ENCODE data around the gene SLC4A4.

Gene SLC4A4

GRCh38 chr4:71602289-71602900 lies 263.6 kb downstream of the SLC4A4 start:
- Histone ChIP-seq H3K27me3 (ENCODE audit: low read depth) (peaks cover 2% of the 10 kb centered on the region; the same call in 1 of the 2 replicates), H3K4me1 (no peaks in the 10 kb centered on the region), H3K36me3 (replicated peaks) (no peaks in the 10 kb centered on the region), H3K4me3 (no peak overlapping the region), H3K9me3 (no peaks in the 10 kb centered on the region)
- no peak for DNase-seq (ENCODE audit: low spot score in 2 of 2)
- in situ Hi-C loops (cut with MboI; ENCODE audit: low sequenced_read_pairs), result no loop called here

DNA sequence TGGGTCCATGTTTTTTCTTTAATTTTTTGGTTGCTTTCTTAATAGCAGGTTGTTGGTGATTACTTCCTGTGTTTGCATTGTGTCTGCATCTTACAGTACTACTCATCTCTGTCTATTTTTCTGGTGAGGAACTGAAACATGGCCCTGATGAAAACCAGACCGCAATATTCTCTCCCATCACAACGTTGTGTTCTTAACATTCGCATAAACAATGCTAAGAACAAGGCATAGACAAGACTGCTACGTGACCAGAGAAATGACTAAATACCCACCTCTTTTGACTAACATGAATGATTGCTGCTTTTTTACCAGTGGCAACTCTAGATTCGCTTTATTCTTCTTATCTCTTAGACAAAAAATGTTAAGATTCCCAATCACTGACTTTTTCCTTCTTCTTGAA lies 266.0 kb downstream of the SLC4A4 start:
- Histone ChIP-seq H3K9me3 (no peaks in the 10 kb centered on the region), H3K4me3 (no peak overlapping the region), H3K27me3 (ENCODE audit: low read depth) (no peaks in the 10 kb centered on the region), H3K36me3 (replicated peaks) (no peaks in the 10 kb centered on the region), H3K4me1 (no peaks in the 10 kb centered on the region)
- DNase-seq (ENCODE audit: low spot score in 2 of 2), result no peak
- in situ Hi-C loops (cut with MboI; ENCODE audit: low sequenced_read_pairs), result no loop called here

DNA sequence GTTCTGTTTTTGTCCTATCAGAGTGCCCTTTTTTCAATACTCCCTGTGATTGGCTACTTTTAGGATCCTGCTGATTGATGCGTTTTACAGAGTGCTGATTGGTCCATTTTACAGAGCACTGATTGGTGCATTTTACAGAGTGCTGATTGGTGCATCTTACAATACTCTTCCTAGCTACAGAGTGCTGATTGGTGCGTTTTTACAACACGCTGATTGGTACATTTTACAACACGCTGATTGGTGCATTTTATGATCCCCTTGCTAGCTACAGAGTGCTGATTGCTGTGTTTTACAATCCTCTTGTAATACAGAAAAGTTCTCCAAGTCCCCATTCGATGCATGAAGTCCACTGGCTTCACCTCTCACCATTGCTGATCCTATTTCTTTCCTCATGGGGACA lies 268.3 kb downstream of the SLC4A4 start:
- no peaks in the 10 kb centered on the region for H3K27me3 ChIP-seq (ENCODE audit: low read depth)
- H3K36me3 ChIP-seq (replicated peaks), result no peaks in the 10 kb centered on the region
- no peaks in the 10 kb centered on the region for H3K4me1 ChIP-seq
- DNase-seq (ENCODE audit: low spot score in 2 of 2), result no peak
- H3K9me3 ChIP-seq, result no peaks in the 10 kb centered on the region
- in situ Hi-C loops (cut with MboI; ENCODE audit: low sequenced_read_pairs), result no loop called here
- H3K4me3 ChIP-seq, result no peak overlapping the region

GRCh38 chr4:71607780-71608677 lies 269.2 kb downstream of the SLC4A4 start:
- no peaks in the 10 kb centered on the region for H3K4me1 ChIP-seq
- no peak for DNase-seq (ENCODE audit: low spot score in 2 of 2)
- no peaks in the 10 kb centered on the region for H3K36me3 ChIP-seq (replicated peaks)
- H3K4me3 ChIP-seq, result no peak overlapping the region
- in situ Hi-C loops (cut with MboI; ENCODE audit: low sequenced_read_pairs), result no loop called here
- no peaks in the 10 kb centered on the region for H3K27me3 ChIP-seq (ENCODE audit: low read depth)
- H3K9me3 ChIP-seq, result no peaks in the 10 kb centered on the region

- H3K9me3 ChIP-seq, result no peaks in the 10 kb centered on the region
- H3K27me3 ChIP-seq (ENCODE audit: low read depth), result no peaks in the 10 kb centered on the region
- in situ Hi-C loops (cut with MboI; ENCODE audit: low sequenced_read_pairs), result no loop called here
- H3K36me3 ChIP-seq (replicated peaks), result no peaks in the 10 kb centered on the region
- no peaks in the 10 kb centered on the region for H3K4me1 ChIP-seq
- no peak overlapping the region for H3K4me3 ChIP-seq
- no peak for DNase-seq (ENCODE audit: low spot score in 2 of 2)
These were observed 269.9 kb downstream of the SLC4A4 start for GRCh38 chr4:71608678-71609071.

- in situ Hi-C loops (cut with MboI; ENCODE audit: low sequenced_read_pairs), result no loop called here
- no peak for DNase-seq (ENCODE audit: low spot score in 2 of 2)
- Histone ChIP-seq H3K4me3 (no peak overlapping the region), H3K36me3 (replicated peaks) (no peaks in the 10 kb centered on the region), H3K27me3 (ENCODE audit: low read depth) (no peaks in the 10 kb centered on the region), H3K9me3 (no peaks in the 10 kb centered on the region), H3K4me1 (no peaks in the 10 kb centered on the region)
These were observed 270.3 kb downstream of the SLC4A4 start for GRCh38 chr4:71609167-71609566.

GRCh38 chr4:71609651-71610050 lies 270.8 kb downstream of the SLC4A4 start:
- H3K4me1 ChIP-seq, result no peaks in the 10 kb centered on the region
- no peaks in the 10 kb centered on the region for H3K27me3 ChIP-seq (ENCODE audit: low read depth)
- no peak for DNase-seq (ENCODE audit: low spot score in 2 of 2)
- in situ Hi-C loops (cut with MboI; ENCODE audit: low sequenced_read_pairs), result no loop called here
- no peak overlapping the region for H3K4me3 ChIP-seq
- H3K9me3 ChIP-seq, result no peaks in the 10 kb centered on the region
- H3K36me3 ChIP-seq (replicated peaks), result no peaks in the 10 kb centered on the region

- Histone ChIP-seq H3K36me3 (replicated peaks) (no peaks in the 10 kb centered on the region), H3K4me1 (no peaks in the 10 kb centered on the region), H3K27me3 (ENCODE audit: low read depth) (no peaks in the 10 kb centered on the region), H3K4me3 (no peak overlapping the region), H3K9me3 (no peaks in the 10 kb centered on the region)
- in situ Hi-C loops (cut with MboI; ENCODE audit: low sequenced_read_pairs), result no loop called here
- DNase-seq (ENCODE audit: low spot score in 2 of 2), result no peak
These were observed 275.8 kb downstream of the SLC4A4 start for GRCh38 chr4:71614621-71615020.

GRCh38 chr4:71616168-71616811 lies 277.5 kb downstream of the SLC4A4 start:
- no peaks in the 10 kb centered on the region for H3K9me3 ChIP-seq
- in situ Hi-C loops (cut with MboI; ENCODE audit: low sequenced_read_pairs), result no loop called here
- H3K36me3 ChIP-seq (replicated peaks), result no peaks in the 10 kb centered on the region
- no peak for DNase-seq (ENCODE audit: low spot score in 2 of 2)
- no peaks in the 10 kb centered on the region for H3K27me3 ChIP-seq (ENCODE audit: low read depth)
- no peaks in the 10 kb centered on the region for H3K4me1 ChIP-seq
- no peak overlapping the region for H3K4me3 ChIP-seq

All from HAP-1 (cell line).